H9 (cell line): ENCODE results near the gene ARMH3. TPM values are rescaled to one million over a fixed set of nuclear protein-coding genes. Genes with fewer than 3 reads are reported as not detected.

Source experiments
- DNase-seq: peaks from one replicate; pipeline ENCODE4 v3.0.0-alpha.2; 2017
- H2AFZ ChIP-seq: one replicate; pipeline ENCODE4 v1.6.1; 2013; ENCODE audit warnings: mild to moderate bottlenecking, low read length, control low read depth, moderate library complexity
- H2AK5ac ChIP-seq: 2 replicates; pipeline ENCODE4 v1.6.1; 2013; ENCODE audit warnings: low read length, control low read depth, mixed read lengths; ENCODE audit not compliant: insufficient read length
- H2BK120ac ChIP-seq: one replicate; pipeline ENCODE4 v1.6.1; 2013; ENCODE audit warnings: low read depth, mild to moderate bottlenecking, low read length, control low read depth, inconsistent platforms; ENCODE audit not compliant: poor library complexity, severe bottlenecking
- H2BK12ac ChIP-seq: 2 replicates; pipeline ENCODE4 v1.6.1; 2013; ENCODE audit warnings: low read length, control low read depth, mixed read lengths, low read depth; ENCODE audit not compliant: insufficient read length
- H2BK15ac ChIP-seq: 2 replicates; pipeline ENCODE4 v1.6.1; 2013; ENCODE audit warnings: low read depth, low read length, control low read depth
- H2BK20ac ChIP-seq: one replicate; pipeline ENCODE4 v1.6.1; 2013; ENCODE audit warnings: low read depth, mild to moderate bottlenecking, low read length, control low read depth, inconsistent platforms; ENCODE audit not compliant: poor library complexity, severe bottlenecking
- H2BK5ac ChIP-seq: 2 replicates; pipeline ENCODE4 v1.6.1; 2013; ENCODE audit warnings: low read length, control low read depth, mixed read lengths; ENCODE audit not compliant: insufficient read length
- H3K14ac ChIP-seq: 2 replicates; pipeline ENCODE4 v1.6.1; 2013; ENCODE audit warnings: low read length, control low read depth; ENCODE audit not compliant: insufficient read depth
- H3K18ac ChIP-seq: 2 replicates; pipeline ENCODE4 v1.6.1; 2013; ENCODE audit warnings: low read depth, mild to moderate bottlenecking, mixed read lengths, low read length, control low read depth; ENCODE audit not compliant: insufficient read length
- H3K23ac ChIP-seq: 2 replicates; pipeline ENCODE4 v1.6.1; 2013; ENCODE audit warnings: low read length, control low read depth, mixed read lengths, low read depth; ENCODE audit not compliant: insufficient read length
- H3K23me2 ChIP-seq: 2 replicates; pipeline ENCODE4 v1.6.1; 2013; ENCODE audit warnings: low read depth, mild to moderate bottlenecking, mixed read lengths, low read length, control low read depth; ENCODE audit not compliant: insufficient read length, poor library complexity, severe bottlenecking
- H3K27ac ChIP-seq: 2 replicates; pipeline ENCODE4 v1.5.1; 2013; ENCODE audit warnings: low read length, control low read depth, mixed read lengths, low read depth; ENCODE audit not compliant: insufficient read length
- H3K27me3 ChIP-seq: 2 replicates; pipeline ENCODE4 v1.6.1; 2013; ENCODE audit warnings: low read length, control low read depth, inconsistent platforms; ENCODE audit not compliant: insufficient read depth
- H3K4ac ChIP-seq: 2 replicates; pipeline ENCODE4 v1.6.1; 2013; ENCODE audit warnings: low read depth, mild to moderate bottlenecking, control low read depth, inconsistent platforms, low read length, moderate library complexity
- H3K4me1 ChIP-seq: 2 replicates; pipeline ENCODE4 v1.6.1; 2013; ENCODE audit warnings: low read length, control low read depth, inconsistent platforms; ENCODE audit not compliant: insufficient read depth
- H3K4me2 ChIP-seq: 2 replicates; pipeline ENCODE4 v1.6.1; 2013; ENCODE audit warnings: low read length, control low read depth, mixed read lengths; ENCODE audit not compliant: insufficient read length, insufficient read depth
- H3K56ac ChIP-seq: 2 replicates; pipeline ENCODE4 v1.6.1; 2013; ENCODE audit warnings: low read depth, mild to moderate bottlenecking, mixed read lengths, low read length, control low read depth; ENCODE audit not compliant: insufficient read length
- H3K79me1 ChIP-seq: 2 replicates; pipeline ENCODE4 v1.6.1; 2013; ENCODE audit warnings: low read depth, mild to moderate bottlenecking, moderate library complexity, low read length, control low read depth, inconsistent platforms; ENCODE audit not compliant: insufficient read depth, poor library complexity, severe bottlenecking
- H3K79me2 ChIP-seq: 2 replicates; pipeline ENCODE4 v1.6.1; 2013; ENCODE audit warnings: low read length, control low read depth, inconsistent platforms; ENCODE audit not compliant: insufficient read depth
- H3K9ac ChIP-seq: 2 replicates; pipeline ENCODE4 v1.6.1; 2013; ENCODE audit warnings: low read length, control low read depth, mixed read lengths; ENCODE audit not compliant: insufficient read length; ENCODE audit errors: extremely low read depth
- H3K9me3 ChIP-seq: one replicate; pipeline ENCODE4 v1.6.1; 2013; ENCODE audit warnings: low read depth, low read length, inconsistent platforms; ENCODE audit not compliant: control insufficient read depth
- H3T11ph ChIP-seq: one replicate; pipeline ENCODE4 v1.6.1; 2013; ENCODE audit warnings: mild to moderate bottlenecking, low read length, control low read depth, inconsistent platforms
- H4K20me1 ChIP-seq: one replicate; pipeline ENCODE4 v1.6.1; 2013; ENCODE audit not compliant: control insufficient read depth, insufficient read length, insufficient read depth
- H4K5ac ChIP-seq: 2 replicates; pipeline ENCODE4 v1.6.1; 2013; ENCODE audit warnings: low read depth, mild to moderate bottlenecking, mixed read lengths, low read length, control low read depth; ENCODE audit not compliant: insufficient read length
- H4K8ac ChIP-seq: replicated peaks from 2 replicates; pipeline ENCODE4 v1.6.1; 2013; ENCODE audit warnings: low read length, control low read depth, mixed read lengths, low read depth; ENCODE audit not compliant: insufficient read length
- H4K91ac ChIP-seq: 2 replicates; pipeline ENCODE4 v1.6.1; 2013; ENCODE audit warnings: low read depth, mild to moderate bottlenecking, moderate library complexity, mixed read lengths, low read length, control low read depth; ENCODE audit not compliant: insufficient read length
- H3K27ac Mint-ChIP-seq, 3 experiments: 2 replicates in 2 of 3; 3 replicates in 1 of 3; pipeline ENCODE4 v1.8.0; 2020 to 2021; ENCODE audit warnings: mixed read lengths in 3 of 3, mild to moderate bottlenecking in 1 of 3, moderate library complexity in 1 of 3
- H3K27me3 Mint-ChIP-seq: 2 replicates; pipeline ENCODE4 v1.8.0; 2021; ENCODE audit warnings: low read depth, mild to moderate bottlenecking, moderate library complexity, mixed read lengths
- H3K36me3 Mint-ChIP-seq, 3 experiments: 2 replicates in 2 of 3; 3 replicates in 1 of 3; pipeline ENCODE4 v1.8.0; 2020 to 2021; ENCODE audit warnings: low read depth in 3 of 3, mixed read lengths in 3 of 3; ENCODE audit not compliant: insufficient read depth in 1 of 3
- H3K4me1 Mint-ChIP-seq, 2 experiments: 2 replicates each; pipeline ENCODE4 v1.8.0; 2020; ENCODE audit warnings: mixed read lengths in 2 of 2
- H3K4me3 Mint-ChIP-seq, 2 experiments: 2 replicates in 1 of 2; 3 replicates in 1 of 2; pipeline ENCODE4 v1.8.0; 2020 to 2021; ENCODE audit warnings: mild to moderate bottlenecking in 2 of 2, mixed read lengths in 2 of 2, moderate library complexity in 1 of 2
- H3K9me3 Mint-ChIP-seq, 2 experiments: 2 replicates in 1 of 2; 3 replicates in 1 of 2; pipeline ENCODE4 v1.8.0; 2020; ENCODE audit warnings: mild to moderate bottlenecking in 2 of 2, mixed read lengths in 2 of 2, moderate library complexity in 1 of 2
- total RNA-seq: library from RNA; stranded (reverse); gene quantifications from 2 replicates; pipeline ENCODE4 v1.2.1, GENCODE V29; 2021
- TF ChIP-seq, protein P1 (sequence below): fragments of 200-600 bp; sonication (generic); conservative IDR thresholded peaks from 3 replicates; pipeline ENCODE4 v1.8.0; 2021; ENCODE audit warnings: antibody characterized with exemption, mild to moderate bottlenecking

ARMH3 gene
- total RNA-seq, 1 experiment from 2014 or later, result 20.4 TPM

DNA sequence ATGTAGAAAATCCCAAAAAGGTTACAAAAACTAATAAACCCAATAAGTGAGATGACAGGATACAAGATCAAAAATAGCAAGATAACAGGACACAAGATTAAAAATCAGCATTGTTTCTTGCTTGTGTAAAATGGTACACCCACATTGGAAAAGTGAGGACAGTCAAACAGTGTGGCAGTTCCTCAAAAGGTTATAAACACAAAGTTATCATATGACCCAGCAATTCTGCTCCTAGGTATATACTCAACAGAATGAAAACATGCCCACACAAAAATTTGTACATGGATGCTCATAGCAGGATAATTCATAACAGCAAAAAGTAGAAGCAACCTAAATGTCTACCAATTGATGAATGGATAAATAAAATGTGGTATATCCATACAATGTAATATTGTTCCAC lies 105.8 kb downstream of the ARMH3 start:
- no peak overlapping the region for H4K91ac ChIP-seq
- no peak overlapping the region for H2AFZ ChIP-seq
- H3K9ac ChIP-seq, result no peak overlapping the region
- H3K9me3 ChIP-seq, result no peaks in the 10 kb centered on the region
- no peak overlapping the region for H2AK5ac ChIP-seq
- no peak overlapping the region for H3K14ac ChIP-seq
- no peaks in the 10 kb centered on the region for H3K4me1 Mint-ChIP-seq
- H2BK5ac ChIP-seq, result no peak overlapping the region
- no peaks in the 10 kb centered on the region for H3K79me1 ChIP-seq
- no peak overlapping the region for H3K18ac ChIP-seq
- DNase-seq, result no peak
- H3K27ac ChIP-seq, result no peak overlapping the region
- H3K23ac ChIP-seq, result no peak overlapping the region
- TF ChIP-seq, protein P1, sequence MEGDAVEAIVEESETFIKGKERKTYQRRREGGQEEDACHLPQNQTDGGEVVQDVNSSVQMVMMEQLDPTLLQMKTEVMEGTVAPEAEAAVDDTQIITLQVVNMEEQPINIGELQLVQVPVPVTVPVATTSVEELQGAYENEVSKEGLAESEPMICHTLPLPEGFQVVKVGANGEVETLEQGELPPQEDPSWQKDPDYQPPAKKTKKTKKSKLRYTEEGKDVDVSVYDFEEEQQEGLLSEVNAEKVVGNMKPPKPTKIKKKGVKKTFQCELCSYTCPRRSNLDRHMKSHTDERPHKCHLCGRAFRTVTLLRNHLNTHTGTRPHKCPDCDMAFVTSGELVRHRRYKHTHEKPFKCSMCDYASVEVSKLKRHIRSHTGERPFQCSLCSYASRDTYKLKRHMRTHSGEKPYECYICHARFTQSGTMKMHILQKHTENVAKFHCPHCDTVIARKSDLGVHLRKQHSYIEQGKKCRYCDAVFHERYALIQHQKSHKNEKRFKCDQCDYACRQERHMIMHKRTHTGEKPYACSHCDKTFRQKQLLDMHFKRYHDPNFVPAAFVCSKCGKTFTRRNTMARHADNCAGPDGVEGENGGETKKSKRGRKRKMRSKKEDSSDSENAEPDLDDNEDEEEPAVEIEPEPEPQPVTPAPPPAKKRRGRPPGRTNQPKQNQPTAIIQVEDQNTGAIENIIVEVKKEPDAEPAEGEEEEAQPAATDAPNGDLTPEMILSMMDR, result no peak
- no peaks in the 10 kb centered on the region; a peak in 1 of 5 replicates for H3K9me3 Mint-ChIP-seq
- no peak overlapping the region for H2BK15ac ChIP-seq
- no peak overlapping the region for H4K5ac ChIP-seq
- no peaks in the 10 kb centered on the region for H3K79me2 ChIP-seq
- no peak overlapping the region for H3K4me2 ChIP-seq
- H2BK120ac ChIP-seq, result no peak overlapping the region
- H4K8ac ChIP-seq, result no peak overlapping the region
- no peaks in the 10 kb centered on the region for H3K23me2 ChIP-seq
- H3K4ac ChIP-seq, result no peak overlapping the region
- H4K20me1 ChIP-seq, result no peaks in the 10 kb centered on the region
- no peak overlapping the region for H2BK12ac ChIP-seq
- H3K27me3 Mint-ChIP-seq, result no peaks in the 10 kb centered on the region
- H3K4me1 ChIP-seq, result no peaks in the 10 kb centered on the region
- H3K4me3 Mint-ChIP-seq, result no peak overlapping the region
- no peaks in the 10 kb centered on the region for H3K27me3 ChIP-seq
- H3K36me3 Mint-ChIP-seq, result peaks cover 7 to 30% (median 24%) of the 10 kb centered on the region in 3 experiments
- no peak overlapping the region for H2BK20ac ChIP-seq
- H3K56ac ChIP-seq, result no peak overlapping the region
- no peak overlapping the region for H3T11ph ChIP-seq
- no peak overlapping the region for H3K27ac Mint-ChIP-seq
